GM19455 (cell line): Measurements from ENCODE around the gene HKDC1.
"Not testable (repeated sequence)": the region's sequence is repeated elsewhere in the genome, so short reads cannot be mapped to it uniquely, and the experiment has no call there.

Experiments
- ATAC-seq: cut with Tn5 transposase; IDR thresholded peaks from one replicate; pipeline ENCODE4 v1.9.1; 2021; ENCODE audit not compliant: unreplicated experiment

The HKDC1 gene

GRCh38 chr10:69242040-69242851 is 22.1 kb downstream of the HKDC1 start:
- no peak for ATAC-seq

GRCh38 chr10:69242852-69243212 is 22.7 kb downstream of the HKDC1 start:
- ATAC-seq, result no peak

GRCh38 chr10:69243817-69244216 is 23.7 kb downstream of the HKDC1 start:
- no peak for ATAC-seq

DNA sequence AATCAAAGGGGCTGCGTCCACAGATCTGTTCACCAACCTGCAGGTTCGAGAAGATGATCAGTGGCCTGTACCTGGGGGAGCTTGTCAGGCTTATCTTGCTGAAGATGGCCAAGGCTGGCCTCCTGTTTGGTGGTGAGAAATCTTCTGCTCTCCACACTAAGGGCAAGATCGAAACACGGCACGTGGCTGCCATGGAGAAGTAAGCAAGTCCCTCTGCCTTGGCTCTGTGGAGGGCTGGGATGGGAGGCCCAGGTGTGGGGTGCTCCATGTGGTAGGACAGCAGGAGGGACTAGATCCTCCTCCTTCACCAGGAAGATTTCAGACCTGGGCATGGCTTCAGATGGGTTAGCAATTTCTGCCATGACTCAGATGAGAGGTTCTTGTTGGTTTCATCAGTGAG is 25.9 kb downstream of the HKDC1 start:
- ATAC-seq, result no peak

- ATAC-seq, result no peak
Observed at GRCh38 chr10:69246581-69247312, 26.6 kb downstream of the HKDC1 start.

DNA sequence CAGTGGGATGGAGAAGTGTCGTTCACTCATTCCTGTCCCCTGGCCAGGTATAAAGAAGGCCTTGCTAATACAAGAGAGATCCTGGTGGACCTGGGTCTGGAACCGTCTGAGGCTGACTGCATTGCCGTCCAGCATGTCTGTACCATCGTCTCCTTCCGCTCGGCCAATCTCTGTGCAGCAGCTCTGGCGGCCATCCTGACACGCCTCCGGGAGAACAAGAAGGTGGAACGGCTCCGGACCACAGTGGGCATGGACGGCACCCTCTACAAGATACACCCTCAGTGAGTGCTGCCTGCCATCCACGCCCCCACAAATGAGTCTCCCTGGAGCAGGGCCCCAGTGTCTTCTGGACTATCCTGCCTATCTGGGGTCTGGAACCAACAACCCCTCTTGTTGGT is 27.2 kb downstream of the HKDC1 start:
- ATAC-seq, result no peak

DNA sequence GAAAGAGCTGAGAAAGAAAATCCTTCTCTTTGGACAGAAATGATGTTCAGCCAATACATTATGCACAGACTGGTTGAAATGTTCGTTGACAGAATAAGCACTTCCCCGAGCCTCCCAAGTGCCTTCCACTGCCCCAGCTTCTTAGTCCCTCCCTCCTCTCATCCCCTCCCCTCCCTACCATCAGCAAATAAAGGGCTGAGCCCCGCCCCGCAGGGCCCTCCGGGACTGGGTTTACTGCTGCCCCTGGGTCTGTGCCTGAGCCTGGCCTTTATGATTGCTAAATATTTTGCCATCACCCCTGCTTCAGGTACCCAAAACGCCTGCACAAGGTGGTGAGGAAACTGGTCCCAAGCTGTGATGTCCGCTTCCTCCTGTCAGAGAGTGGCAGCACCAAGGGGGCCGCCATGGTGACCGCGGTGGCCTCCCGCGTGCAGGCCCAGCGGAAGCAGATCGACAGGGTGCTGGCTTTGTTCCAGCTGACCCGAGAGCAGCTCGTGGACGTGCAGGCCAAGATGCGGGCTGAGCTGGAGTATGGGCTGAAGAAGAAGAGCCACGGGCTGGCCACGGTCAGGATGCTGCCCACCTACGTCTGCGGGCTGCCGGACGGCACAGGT is 28.1 kb downstream of the HKDC1 start:
- no peak for ATAC-seq

- ATAC-seq, result no peak
Observed at GRCh38 chr10:69250041-69250440, 29.9 kb downstream of the HKDC1 start.

- ATAC-seq, result not testable (repeated sequence)
Observed at GRCh38 chr10:69251417-69251816, 31.3 kb downstream of the HKDC1 start.

DNA sequence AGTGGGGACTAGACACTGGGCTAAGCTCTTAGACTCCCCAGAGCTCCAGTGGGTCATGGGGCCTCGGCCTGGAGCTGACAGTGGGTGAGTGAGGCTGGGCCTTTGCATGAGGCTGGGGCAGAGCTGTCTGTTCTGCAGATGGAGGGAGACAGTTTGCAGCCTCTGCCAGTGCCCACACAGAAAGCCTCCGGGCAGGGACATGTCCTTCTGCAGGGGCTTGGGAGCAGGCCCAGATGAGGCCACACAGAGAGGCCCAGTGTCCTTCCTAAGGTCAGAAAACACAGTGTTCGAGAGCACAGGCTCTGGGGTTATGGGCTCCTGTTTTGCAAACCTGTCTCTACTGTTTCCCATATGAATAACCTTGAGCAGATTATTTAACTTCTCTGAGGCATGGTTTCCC is 33.0 kb downstream of the HKDC1 start:
- no peak for ATAC-seq

GRCh38 chr10:69254877-69255276 is 34.7 kb downstream of the HKDC1 start:
- ATAC-seq, result no peak

- no peak for ATAC-seq
Observed at GRCh38 chr10:69259547-69260243, 39.6 kb downstream of the HKDC1 start.

GRCh38 chr10:69261184-69261583 is 41.1 kb downstream of the HKDC1 start:
- no peak for ATAC-seq

- ATAC-seq, result no peak
Observed at GRCh38 chr10:69262292-69262751, 42.2 kb downstream of the HKDC1 start.

- no peak for ATAC-seq
Observed at GRCh38 chr10:69265521-69265920, 45.4 kb downstream of the HKDC1 start.

- ATAC-seq, result no peak
Observed at GRCh38 chr10:69268761-69269416, 48.8 kb downstream of the HKDC1 start.

- no peak for ATAC-seq
Observed at GRCh38 chr10:69269761-69270160, 49.6 kb downstream of the HKDC1 start.

DNA sequence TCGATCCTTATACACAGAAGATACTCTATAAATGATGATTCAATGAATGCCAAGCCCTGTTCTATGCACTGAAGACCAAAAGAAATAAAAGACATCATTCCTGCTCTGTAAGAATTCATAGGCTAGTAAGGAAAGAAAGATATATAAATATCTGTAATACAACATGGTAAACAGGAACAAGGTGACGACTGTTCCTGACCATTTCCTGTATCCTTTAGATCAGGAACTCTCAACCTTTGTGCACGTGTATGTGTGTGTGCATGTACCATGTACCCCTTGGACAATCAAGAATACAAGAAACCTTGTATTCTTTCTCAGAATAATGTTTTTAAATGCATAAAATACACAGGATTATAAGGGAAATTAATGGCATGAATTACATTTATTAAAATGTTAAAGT is 50.9 kb downstream of the HKDC1 start:
- ATAC-seq, result no peak

- ATAC-seq, result no peak
Observed at GRCh38 chr10:69272624-69273023, 52.5 kb downstream of the HKDC1 start.

- ATAC-seq, result no peak
Observed at GRCh38 chr10:69275444-69275843, 55.3 kb downstream of the HKDC1 start.

DNA sequence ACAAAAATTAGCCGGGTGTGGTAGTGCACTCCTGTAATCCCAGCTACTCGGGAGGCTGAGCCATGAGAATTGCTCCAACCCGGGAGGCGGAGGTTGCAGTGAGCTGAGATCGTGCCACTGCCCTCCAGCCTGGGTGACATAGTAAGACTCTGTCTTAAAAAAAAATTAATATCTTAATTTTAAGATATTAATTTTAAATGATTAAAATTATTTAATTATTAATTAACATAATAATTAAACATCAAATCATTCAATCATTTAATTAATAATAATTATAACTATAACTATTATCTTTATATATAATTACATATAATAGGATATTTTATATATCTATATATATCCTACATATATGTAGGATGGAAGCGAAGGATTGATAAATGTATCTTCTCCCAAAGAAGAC is 56.4 kb downstream of the HKDC1 start:
- no peak for ATAC-seq
